DND-41 (cell line): Measurements from ENCODE around the gene MME.

Experiments used
- CTCF ChIP-seq: IDR thresholded peaks from 2 replicates; pipeline ENCODE4 v1.5.1; 2012; ENCODE audit warnings: borderline replicate concordance, low read length, moderate library complexity, mild to moderate bottlenecking; ENCODE audit not compliant: poor library complexity, severe bottlenecking; ENCODE audit errors: extremely low read depth
- EZH2 ChIP-seq: IDR thresholded peaks from 3 replicates; pipeline ENCODE4 v1.6.1; 2012; ENCODE audit warnings: borderline replicate concordance, low read depth, mild to moderate bottlenecking, moderate library complexity, low read length, inconsistent platforms; ENCODE audit not compliant: severe bottlenecking

- TF ChIP-seq CTCF (no peak), EZH2 (no peak)
Measured at GRCh38 chr3:155189478-155189877, 109.4 kb downstream of the MME start.
